IMR-90 (cell line): ENCODE results near the gene TAF3. TPM values are rescaled to one million over a fixed set of nuclear protein-coding genes. Genes with fewer than 3 reads are reported as not detected.

Experiments used
- ATAC-seq: fragments of 200-7000 bp; cut with Tn5 transposase; 2 replicates; pipeline ENCODE4 v1.9.1; 2020; ENCODE audit warnings: low read depth, mild to moderate bottlenecking, moderate library complexity
- BruUV-seq: library from RNA; stranded (reverse); fragments of 400-500 nt; replicated peaks from 2 replicates; lab custom pipeline; 2021; lab: Mats Ljungman, UMichigan
- CTCF ChIA-PET: fragments of 300-600 bp; formaldehyde crosslinking; extraction: SDS; loops from one replicate; lab custom pipeline; 2021; ENCODE audit warnings: antibody characterized with exemption; lab: Yijun Ruan, JAX
- POLR2A ChIA-PET: fragments of 300-600 bp; sonication (Branson Sonifier 250); formaldehyde crosslinking; loops from one replicate; lab custom pipeline; 2022; ENCODE audit warnings: antibody characterized with exemption; ENCODE audit not compliant: unreplicated experiment; lab: Charles Lee
- DNase-seq: peaks from one replicate; pipeline ENCODE4 v3.0.0; 2013
- H2AFZ ChIP-seq: replicated peaks from 2 replicates; pipeline ENCODE3; 2013; ENCODE audit warnings: low read length, mild to moderate bottlenecking; ENCODE audit not compliant: poor library complexity
- H2AK5ac ChIP-seq: 2 replicates; pipeline ENCODE4 v1.6.1; 2013; ENCODE audit warnings: low read depth, low read length, inconsistent platforms
- H2AK9ac ChIP-seq: replicated peaks from 2 replicates; pipeline ENCODE3; 2013; ENCODE audit warnings: mild to moderate bottlenecking, low read depth, low read length, moderate library complexity; ENCODE audit not compliant: poor library complexity
- H2BK120ac ChIP-seq: 2 replicates; pipeline ENCODE4 v1.6.1; 2013; ENCODE audit warnings: low read depth, low read length, inconsistent platforms
- H2BK15ac ChIP-seq: 3 replicates; pipeline ENCODE4 v1.6.1; 2013; ENCODE audit warnings: low read depth, low read length, inconsistent platforms
- H2BK20ac ChIP-seq: 2 replicates; pipeline ENCODE4 v1.6.1; 2013; ENCODE audit warnings: low read depth, mild to moderate bottlenecking, inconsistent platforms, low read length, moderate library complexity
- H2BK5ac ChIP-seq: 2 replicates; pipeline ENCODE4 v1.6.1; 2013; ENCODE audit warnings: mild to moderate bottlenecking, low read depth, low read length, inconsistent platforms; ENCODE audit not compliant: poor library complexity, severe bottlenecking
- H3K14ac ChIP-seq: replicated peaks from 2 replicates; pipeline ENCODE4 v1.6.1; 2013; ENCODE audit warnings: low read depth, low read length, inconsistent platforms
- H3K18ac ChIP-seq: 2 replicates; pipeline ENCODE4 v1.6.1; 2013; ENCODE audit warnings: low read depth, low read length, control low read depth
- H3K23ac ChIP-seq: 2 replicates; pipeline ENCODE4 v1.6.1; 2013; ENCODE audit warnings: low read depth, low read length, inconsistent platforms
- H3K27ac ChIP-seq: 2 replicates; pipeline ENCODE4 v1.5.1; 2013; ENCODE audit warnings: mild to moderate bottlenecking, control low read depth, low read length; ENCODE audit not compliant: insufficient read depth
- H3K27me3 ChIP-seq: 2 replicates; pipeline ENCODE4 v1.6.1; 2013; ENCODE audit warnings: low read length; ENCODE audit not compliant: control insufficient read depth, insufficient read depth
- H3K36me3 ChIP-seq: 2 replicates; pipeline ENCODE4 v1.6.1; 2013; ENCODE audit warnings: low read length, mixed read lengths; ENCODE audit not compliant: control insufficient read depth, insufficient read depth
- H3K4ac ChIP-seq: 2 replicates; pipeline ENCODE4 v1.6.1; 2013; ENCODE audit warnings: low read depth, low read length, inconsistent platforms
- H3K4me1 ChIP-seq: 2 replicates; pipeline ENCODE4 v1.6.1; 2013; ENCODE audit warnings: low read length, mixed read lengths; ENCODE audit not compliant: control insufficient read depth, insufficient read depth
- H3K4me2 ChIP-seq: 2 replicates; pipeline ENCODE4 v1.6.1; 2013; ENCODE audit warnings: low read depth, mild to moderate bottlenecking, control low read depth, low read length, moderate library complexity
- H3K4me3 ChIP-seq: 2 replicates; pipeline ENCODE4 v1.5.1; 2013; ENCODE audit warnings: low read depth, mild to moderate bottlenecking, control low read depth, low read length, moderate library complexity; ENCODE audit not compliant: insufficient read depth
- H3K56ac ChIP-seq: 2 replicates; pipeline ENCODE4 v1.6.1; 2013; ENCODE audit warnings: low read length, inconsistent platforms; ENCODE audit not compliant: insufficient read depth; ENCODE audit errors: extremely low read depth
- H3K79me1 ChIP-seq, 2 experiments: 2 replicates each; pipeline ENCODE4 v1.6.1; 2013; ENCODE audit warnings: low read length in 2 of 2, inconsistent platforms in 1 of 2, low read depth in 1 of 2
- H3K9ac ChIP-seq: 2 replicates; pipeline ENCODE4 v1.6.1; 2013; ENCODE audit warnings: low read depth, low read length, control low read depth
- H3K9me1 ChIP-seq: 2 replicates; pipeline ENCODE4 v1.6.1; 2013; ENCODE audit warnings: low read length, inconsistent platforms; ENCODE audit not compliant: insufficient read depth
- H3K9me3 ChIP-seq: 2 replicates; pipeline ENCODE4 v1.6.1; 2013; ENCODE audit warnings: low read length; ENCODE audit not compliant: control insufficient read depth, insufficient read depth
- H4K20me1 ChIP-seq: 2 replicates; pipeline ENCODE4 v1.6.1; 2013; ENCODE audit warnings: low read length, inconsistent platforms; ENCODE audit not compliant: insufficient read depth
- H4K5ac ChIP-seq: 2 replicates; pipeline ENCODE4 v1.6.1; 2013; ENCODE audit warnings: mild to moderate bottlenecking, low read depth, low read length, control low read depth
- H4K8ac ChIP-seq, 2 experiments: 2 replicates each; pipeline ENCODE4 v1.6.1; 2013; ENCODE audit warnings: low read depth in 2 of 2, low read length in 2 of 2, control low read depth in 1 of 2, inconsistent platforms in 1 of 2
- H4K91ac ChIP-seq: 2 replicates; pipeline ENCODE4 v1.6.1; 2013; ENCODE audit warnings: low read depth, low read length, inconsistent platforms; ENCODE audit not compliant: insufficient read depth
- BHLHE40 ChIP-seq: fragments of 150-350 bp; IDR thresholded peaks from 2 replicates; pipeline ENCODE4 v1.6.1; 2016; ENCODE audit warnings: mild to moderate bottlenecking, low read depth, low read length
- CEBPB ChIP-seq: IDR thresholded peaks from 2 replicates; pipeline ENCODE4 v1.6.1; 2012; ENCODE audit warnings: low read depth, low read length, improper control_type of control experiment
- CHD1 ChIP-seq: IDR thresholded peaks from 2 replicates; pipeline ENCODE4 v1.6.1; 2012; ENCODE audit warnings: low read depth, low read length, improper control_type of control experiment
- ELK1 ChIP-seq: fragments of 150-350 bp; IDR thresholded peaks from 2 replicates; pipeline ENCODE4 v1.6.1; 2016; ENCODE audit warnings: low read depth, mild to moderate bottlenecking, low read length, moderate library complexity, borderline replicate concordance
- FOS ChIP-seq: fragments of 150-350 bp; IDR thresholded peaks from 2 replicates; pipeline ENCODE4 v1.6.1; 2016; ENCODE audit warnings: low read depth, low read length
- MAZ ChIP-seq: IDR thresholded peaks from 2 replicates; pipeline ENCODE4 v1.6.1; 2012; ENCODE audit warnings: low read depth, mild to moderate bottlenecking, low read length, improper control_type of control experiment, moderate library complexity, borderline replicate concordance
- MXI1 ChIP-seq: IDR thresholded peaks from 2 replicates; pipeline ENCODE4 v1.6.1; 2012; ENCODE audit warnings: low read depth, mild to moderate bottlenecking, low read length, moderate library complexity, borderline replicate concordance
- NFE2L2 ChIP-seq: fragments of 150-350 bp; IDR thresholded peaks from 2 replicates; pipeline ENCODE4 v1.6.1; 2016; ENCODE audit warnings: low read depth, mild to moderate bottlenecking, low read length
- POLR2A ChIP-seq: IDR thresholded peaks from 2 replicates; pipeline ENCODE4 v1.6.1; 2012; ENCODE audit warnings: mild to moderate bottlenecking, low read depth, low read length
- RAD21 ChIP-seq: IDR thresholded peaks from 2 replicates; pipeline ENCODE4 v1.6.1; 2012; ENCODE audit warnings: low read length, improper control_type of control experiment
- RCOR1 ChIP-seq: IDR thresholded peaks from 2 replicates; pipeline ENCODE4 v1.6.1; 2012; ENCODE audit warnings: mild to moderate bottlenecking, low read length, improper control_type of control experiment; ENCODE audit not compliant: insufficient replicate concordance
- RFX5 ChIP-seq: IDR thresholded peaks from 2 replicates; pipeline ENCODE4 v1.8.0; 2012; ENCODE audit warnings: low read depth, mild to moderate bottlenecking, low read length, moderate library complexity
- SMC3 ChIP-seq: fragments of 150-350 bp; IDR thresholded peaks from 2 replicates; pipeline ENCODE4 v1.6.1; 2016; ENCODE audit warnings: low read depth, mild to moderate bottlenecking, antibody characterized with exemption, low read length, moderate library complexity
- WGBS, 2 experiments: methylation state at CpG; one replicate each; pipeline versions ENCODE4 v1.1.5 to v1.1.7; 2013; ENCODE audit warnings: missing lambda C conversion rate in 2 of 2; ENCODE audit not compliant: insufficient read length in 1 of 2; ENCODE audit errors: extremely low coverage in 2 of 2; 5-methylcytosine and 5-hydroxymethylcytosine counted together
- dilution Hi-C: fragments of 300-500 bp; cut with HindIII; formaldehyde crosslinking; loops from one replicate; pipeline ENCODE4 v1.14.3; 2018; ENCODE audit warnings: low sequenced_read_pairs; ENCODE audit not compliant: unreplicated experiment
- in situ Hi-C: fragments of 300-500 bp; cut with MboI; formaldehyde crosslinking; loops from 3 replicates; pipeline ENCODE4 v1.14.3; 2019; ENCODE audit warnings: low sequenced_read_pairs, inconsistent platforms, mixed read lengths
- intact Hi-C: fragments of 100-400 bp; cut with micrococcal nuclease; formaldehyde crosslinking; loops from 2 replicates; pipeline ENCODE4 v1.10.0; 2022
- polyA plus RNA-seq, 3 experiments: library from polyadenylated mRNA; depleted of rRNA; stranded (reverse); fragments of >200 nt; gene quantifications; 2 replicates each; pipeline ENCODE4 v1.2.3, GENCODE V29; 2012; ENCODE audit warnings: low replicate concordance in 1 of 3
- total RNA-seq: library from RNA; depleted of rRNA; stranded (reverse); fragments of >200 nt; gene quantifications from 2 replicates; pipeline ENCODE4 v1.2.3, GENCODE V29; 2012
- TF ChIP-seq, protein P1 (sequence below): conservative IDR thresholded peaks from 2 replicates; pipeline ENCODE4 v1.5.1; 2012; ENCODE audit warnings: mild to moderate bottlenecking, low read depth, low read length, improper control_type of control experiment
- TF ChIP-seq, protein P2 (sequence below): fragments of 150-350 bp; IDR thresholded peaks from 2 replicates; pipeline ENCODE4 v1.6.1; 2017; ENCODE audit warnings: mild to moderate bottlenecking, antibody characterized with exemption, low read length, low read depth

Gene TAF3
- total and polyA plus RNA-seq, 2 of the 4 experiments (the other 2 are of a cell fraction), result 1.4 to 2.3 TPM

GRCh38 chr10:7980196-7980595 is 161.9 kb downstream of the TAF3 start:
- CTCF ChIA-PET, result no interaction called here
- intact Hi-C loops, result no loop called here
- H4K8ac ChIP-seq, result no peak overlapping the region
- no peak overlapping the region for H2AK5ac ChIP-seq
- H3K4ac ChIP-seq, result no peak overlapping the region
- H3K27ac ChIP-seq, result no peak overlapping the region
- no peaks in the 10 kb centered on the region for H4K20me1 ChIP-seq
- H2AK9ac ChIP-seq, result no peak overlapping the region
- in situ Hi-C loops, result no loop called here
- no TSS peak for BruUV-seq
- H3K4me1 ChIP-seq, result no peaks in the 10 kb centered on the region; the same call in 1 of the 2 replicates
- H3K4me3 ChIP-seq, result no peak overlapping the region
- no peak overlapping the region for H2BK15ac ChIP-seq
- WGBS, 2 experiments, result no CpG with 5 or more reads among the region's 1 CpG
- H2BK5ac ChIP-seq, result no peak overlapping the region
- no peak overlapping the region for H2BK20ac ChIP-seq
- no peak overlapping the region for H4K5ac ChIP-seq
- H3K23ac ChIP-seq, result no peak overlapping the region
- H3K56ac ChIP-seq, result no peak overlapping the region
- H3K18ac ChIP-seq, result no peak overlapping the region
- H2BK120ac ChIP-seq, result no peak overlapping the region
- dilution Hi-C loops, result no loop called here
- H3K9me3 ChIP-seq, result no peaks in the 10 kb centered on the region
- no peak overlapping the region for H3K9ac ChIP-seq
- no peak overlapping the region for H3K14ac ChIP-seq
- TF ChIP-seq SMC3, result no peak
- no peak for TF ChIP-seq RAD21
- TF ChIP-seq, protein P1, sequence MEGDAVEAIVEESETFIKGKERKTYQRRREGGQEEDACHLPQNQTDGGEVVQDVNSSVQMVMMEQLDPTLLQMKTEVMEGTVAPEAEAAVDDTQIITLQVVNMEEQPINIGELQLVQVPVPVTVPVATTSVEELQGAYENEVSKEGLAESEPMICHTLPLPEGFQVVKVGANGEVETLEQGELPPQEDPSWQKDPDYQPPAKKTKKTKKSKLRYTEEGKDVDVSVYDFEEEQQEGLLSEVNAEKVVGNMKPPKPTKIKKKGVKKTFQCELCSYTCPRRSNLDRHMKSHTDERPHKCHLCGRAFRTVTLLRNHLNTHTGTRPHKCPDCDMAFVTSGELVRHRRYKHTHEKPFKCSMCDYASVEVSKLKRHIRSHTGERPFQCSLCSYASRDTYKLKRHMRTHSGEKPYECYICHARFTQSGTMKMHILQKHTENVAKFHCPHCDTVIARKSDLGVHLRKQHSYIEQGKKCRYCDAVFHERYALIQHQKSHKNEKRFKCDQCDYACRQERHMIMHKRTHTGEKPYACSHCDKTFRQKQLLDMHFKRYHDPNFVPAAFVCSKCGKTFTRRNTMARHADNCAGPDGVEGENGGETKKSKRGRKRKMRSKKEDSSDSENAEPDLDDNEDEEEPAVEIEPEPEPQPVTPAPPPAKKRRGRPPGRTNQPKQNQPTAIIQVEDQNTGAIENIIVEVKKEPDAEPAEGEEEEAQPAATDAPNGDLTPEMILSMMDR, result no peak
- TF ChIP-seq FOS, result no peak
- no peak for TF ChIP-seq POLR2A
- no peak for TF ChIP-seq BHLHE40
- TF ChIP-seq ELK1, result no peak
- TF ChIP-seq CEBPB, result no peak
- TF ChIP-seq, protein P2, sequence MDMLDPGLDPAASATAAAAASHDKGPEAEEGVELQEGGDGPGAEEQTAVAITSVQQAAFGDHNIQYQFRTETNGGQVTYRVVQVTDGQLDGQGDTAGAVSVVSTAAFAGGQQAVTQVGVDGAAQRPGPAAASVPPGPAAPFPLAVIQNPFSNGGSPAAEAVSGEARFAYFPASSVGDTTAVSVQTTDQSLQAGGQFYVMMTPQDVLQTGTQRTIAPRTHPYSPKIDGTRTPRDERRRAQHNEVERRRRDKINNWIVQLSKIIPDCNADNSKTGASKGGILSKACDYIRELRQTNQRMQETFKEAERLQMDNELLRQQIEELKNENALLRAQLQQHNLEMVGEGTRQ, result no peak
- TF ChIP-seq CHD1, result no peak
- TF ChIP-seq RCOR1, result no peak
- no peak for TF ChIP-seq MAZ
- TF ChIP-seq NFE2L2, result no peak
- TF ChIP-seq RFX5, result no peak
- no peak for TF ChIP-seq MXI1
- H3K9me1 ChIP-seq, result no peaks in the 10 kb centered on the region; the same call in 1 of the 2 replicates
- no peak overlapping the region for H4K91ac ChIP-seq
- no peak overlapping the region for H2AFZ ChIP-seq
- H3K36me3 ChIP-seq, result no peaks in the 10 kb centered on the region
- no peaks in the 10 kb centered on the region for H3K27me3 ChIP-seq
- no peaks in the 10 kb centered on the region for H3K79me1 ChIP-seq
- H3K4me2 ChIP-seq, result no peak overlapping the region
- ATAC-seq (no peak), DNase-seq (no peak)
- POLR2A ChIA-PET, result no interaction called here
